ENCODE data around the gene NKIRAS1. TPM values are rescaled to one million over a fixed set of nuclear protein-coding genes. Genes with fewer than 3 reads are reported as not detected.
"Not testable (repeated sequence)": the region's sequence is repeated elsewhere in the genome, so short reads cannot be mapped to it uniquely, and the experiment has no call there.

Gene NKIRAS1
- total RNA-seq, 2 experiments from 2014 or later = 3.2 to 3.8 TPM

GRCh38 chr3:23919628-23920027 is 2.8 kb upstream of the NKIRAS1 start:
- peaks cover 38% of the 10 kb centered on the region for H3K36me3 ChIP-seq (ENCODE audit: insufficient read depth, low read length)
- POLR2A ChIA-PET = no interaction called here
- peaks cover 55% of the 10 kb centered on the region for H3K36me3 Mint-ChIP-seq (ENCODE audit: low read depth)
- H3K9me3 Mint-ChIP-seq = no peaks in the 10 kb centered on the region
- H3K4me3 Mint-ChIP-seq = peak overlapping the region; percentile 99
- no peak overlapping the region for H3K27ac ChIP-seq (ENCODE audit: low read depth in 1 of 2, low read length in 2 of 2)
- no peaks in the 10 kb centered on the region for H3K27me3 Mint-ChIP-seq
- H3K27me3 ChIP-seq (ENCODE audit: control insufficient read depth in 1 of 2, insufficient read depth in 2 of 2, low read length in 2 of 2) = no peaks in the 10 kb centered on the region
- no peak overlapping the region for H3K4me3 ChIP-seq (ENCODE audit: low read length)
- intact Hi-C loops (cut with DNase I, micrococcal nuclease) = loop anchor here in 1 of 2 experiments (5.0 to 10.0 kb wide), 2 partner anchors 112 to 1865 kb away; partner anchors contain the start of genes NGLY1 and UBE2E1
- no peaks in the 10 kb centered on the region for H3K9me3 ChIP-seq (ENCODE audit: control insufficient read depth in 1 of 2, insufficient read depth in 1 of 2, low read length in 2 of 2)
- peaks cover 61% of the 10 kb centered on the region for H3K4me1 Mint-ChIP-seq (ENCODE audit: low read depth)
- ATAC-seq (ENCODE audit: poor library complexity) = no peak
- CTCF ChIA-PET = no interaction called here
- no peak for DNase-seq
- H3K27ac Mint-ChIP-seq = peak overlapping the region; percentile 98
- no peak for TF ChIP-seq CTCF (IDR thresholded peaks at IDR 0.05)
- H3K4me1 ChIP-seq (ENCODE audit: insufficient read depth, low read length) = peaks cover 29% of the 10 kb centered on the region

- peak overlapping the region; percentile 94 for H3K4me3 ChIP-seq (ENCODE audit: low read length)
- DNase-seq; H3K27me3 Mint-ChIP-seq; ATAC-seq (ENCODE audit: poor library complexity); H3K9me3 Mint-ChIP-seq; H3K9me3 ChIP-seq (ENCODE audit: control insufficient read depth in 1 of 2, insufficient read depth in 1 of 2, low read length in 2 of 2); H3K27me3 ChIP-seq (ENCODE audit: control insufficient read depth in 1 of 2, insufficient read depth in 2 of 2, low read length in 2 of 2): not testable (repeated sequence)
- H3K36me3 ChIP-seq (ENCODE audit: insufficient read depth, low read length) = peaks cover 38% of the 10 kb centered on the region
- H3K4me3 Mint-ChIP-seq = peak overlapping the region; percentile 99
- peak overlapping the region; percentile 98 for H3K27ac Mint-ChIP-seq
- ChIA-PET POLR2A (interaction anchor here (1.3 to 3.5 kb wide), 5 partner anchors 26 to 108 kb away, joined by 3 to 95 read pairs (median 63); no protein-coding TSS in a partner anchor), CTCF (interaction anchor here (0.8 kb wide), 1 partner anchor 30 kb away, joined by 3 read pairs; no protein-coding TSS in a partner anchor)
- H3K27ac ChIP-seq (ENCODE audit: low read depth in 1 of 2, low read length in 2 of 2) = peak overlapping the region; percentile 85 to 87
- intact Hi-C loops (cut with DNase I, micrococcal nuclease) = loop anchor here in 1 of 2 experiments (1.0 to 10.0 kb wide), 3 partner anchors 23 to 1866 kb away; partner anchors contain the start of genes NGLY1 and UBE2E1
- peaks cover 29% of the 10 kb centered on the region for H3K4me1 ChIP-seq (ENCODE audit: insufficient read depth, low read length)
- peaks cover 68% of the 10 kb centered on the region for H3K4me1 Mint-ChIP-seq (ENCODE audit: low read depth)
- peaks cover 55% of the 10 kb centered on the region for H3K36me3 Mint-ChIP-seq (ENCODE audit: low read depth)
These were observed 1.5 kb upstream of the NKIRAS1 start for GRCh38 chr3:23918331-23918730.

- CTCF ChIA-PET = interaction anchor here (0.8 kb wide), 1 partner anchor 29 kb away, joined by 3 read pairs; no protein-coding TSS in a partner anchor
- H3K4me1 Mint-ChIP-seq (ENCODE audit: low read depth) = peaks cover 68% of the 10 kb centered on the region
- intact Hi-C loops (cut with DNase I, micrococcal nuclease) = loop anchor here (1.0 to 10.0 kb wide), 4 partner anchors 24 to 1867 kb away; partner anchors contain the start of genes NR1D2 (in 2 of the 2), NGLY1 (in 1 of the 2) and UBE2E1 (in 1 of the 2)
These were observed 1.0 kb upstream of the NKIRAS1 start for GRCh38 chr3:23917679-23918303.

More at GRCh38 chr3:23917679-23918303, 1.0 kb upstream of the NKIRAS1 start:
- not testable (repeated sequence) for H3K27me3 ChIP-seq (ENCODE audit: control insufficient read depth in 1 of 2, insufficient read depth in 2 of 2, low read length in 2 of 2); H3K27me3 Mint-ChIP-seq; H3K9me3 Mint-ChIP-seq; H3K9me3 ChIP-seq (ENCODE audit: control insufficient read depth in 1 of 2, insufficient read depth in 1 of 2, low read length in 2 of 2); ATAC-seq (ENCODE audit: poor library complexity)
- Histone ChIP-seq H3K27ac (ENCODE audit: low read depth in 1 of 2, low read length in 2 of 2) (peak overlapping the region; percentile 85 to 87), H3K36me3 (ENCODE audit: insufficient read depth, low read length) (peaks cover 38% of the 10 kb centered on the region), H3K4me3 (ENCODE audit: low read length) (peak overlapping the region; percentile 94), H3K4me1 (ENCODE audit: insufficient read depth, low read length) (peaks cover 29% of the 10 kb centered on the region)
- H3K4me3 Mint-ChIP-seq = peak overlapping the region; percentile 99
- POLR2A ChIA-PET = interaction anchor here (0.6 to 3.5 kb wide), 17 partner anchors 7 to 716 kb away, joined by 3 to 95 read pairs (median 11); no protein-coding TSS in a partner anchor
- peak overlapping the region; percentile 98 for H3K27ac Mint-ChIP-seq
- DNase-seq = peak in 1 of 14 experiments; percentile 82
- peaks cover 55% of the 10 kb centered on the region for H3K36me3 Mint-ChIP-seq (ENCODE audit: low read depth)
